GM19328 (cell line): ENCODE measurements around the gene MED10.
"Not testable (repeated sequence)": the region's sequence is repeated elsewhere in the genome, so short reads cannot be mapped to it uniquely, and the experiment has no call there.

Source experiments
- ATAC-seq: cut with Tn5 transposase; IDR thresholded peaks from one replicate; pipeline ENCODE4 v1.9.1; 2021; ENCODE audit warnings: mild to moderate bottlenecking, moderate library complexity; ENCODE audit not compliant: unreplicated experiment

MED10 gene

DNA sequence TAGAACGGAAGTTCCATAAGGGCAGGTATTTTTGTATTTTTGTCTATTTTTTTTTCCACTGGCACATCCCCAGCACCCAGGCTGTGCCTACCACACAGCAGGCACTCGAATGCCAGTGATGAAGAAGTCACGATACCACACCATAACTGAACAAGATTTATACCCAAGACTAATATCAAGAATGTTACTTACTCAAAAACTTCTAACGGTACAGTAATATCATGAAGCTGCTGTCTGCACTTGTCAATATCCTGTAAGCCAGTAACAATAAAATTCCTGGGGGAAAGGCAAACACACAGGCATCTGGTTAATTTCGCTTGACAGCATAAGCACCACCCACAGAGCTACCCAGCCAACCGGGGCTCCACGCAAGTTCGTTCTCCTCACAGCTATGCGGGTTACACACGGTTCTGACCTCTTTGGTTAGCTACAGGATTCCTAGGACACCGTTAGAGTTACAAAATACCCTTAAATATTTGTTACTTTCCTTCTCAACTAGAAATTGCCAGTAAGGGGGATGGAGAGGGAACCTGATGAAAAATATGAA, 1.3 kb downstream of the MED10 start:
- ATAC-seq = no peak

DNA sequence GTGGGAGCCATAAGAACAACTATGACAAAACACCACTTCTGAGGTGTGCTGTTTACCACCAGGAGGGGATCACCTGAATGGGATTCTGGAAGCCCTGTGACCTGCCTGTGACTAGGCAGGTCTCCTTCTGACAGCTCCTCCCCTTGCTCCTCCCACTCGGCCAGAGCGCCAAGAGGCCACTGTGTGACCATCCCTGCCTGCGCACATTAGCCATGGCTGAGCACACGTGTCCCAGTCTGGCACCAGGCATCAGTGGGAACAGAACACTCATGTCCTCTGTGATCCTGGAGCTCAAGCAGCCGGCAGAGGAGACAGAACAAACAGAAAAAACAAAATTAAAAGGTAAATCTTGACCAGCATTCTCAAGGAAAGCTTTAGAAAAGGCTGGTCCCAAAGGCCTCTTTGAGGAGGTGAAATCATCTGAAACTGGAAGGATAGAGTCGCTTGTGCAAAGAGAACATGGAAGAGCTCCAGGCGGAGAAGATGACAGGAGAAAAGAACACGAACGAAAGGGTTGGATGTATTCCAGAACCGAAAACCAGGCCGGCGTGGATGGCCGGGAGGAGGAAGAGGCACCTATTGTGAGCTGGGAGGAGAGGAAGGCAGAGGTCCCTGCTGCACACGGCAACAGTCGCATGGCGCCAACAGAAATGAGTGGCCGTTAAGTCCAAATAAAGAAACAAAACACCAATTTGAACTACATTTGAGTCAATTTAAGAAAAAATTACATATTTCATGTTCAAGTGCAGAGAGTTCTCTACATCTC, 5.1 kb downstream of the MED10 start:
- no peak for ATAC-seq

DNA sequence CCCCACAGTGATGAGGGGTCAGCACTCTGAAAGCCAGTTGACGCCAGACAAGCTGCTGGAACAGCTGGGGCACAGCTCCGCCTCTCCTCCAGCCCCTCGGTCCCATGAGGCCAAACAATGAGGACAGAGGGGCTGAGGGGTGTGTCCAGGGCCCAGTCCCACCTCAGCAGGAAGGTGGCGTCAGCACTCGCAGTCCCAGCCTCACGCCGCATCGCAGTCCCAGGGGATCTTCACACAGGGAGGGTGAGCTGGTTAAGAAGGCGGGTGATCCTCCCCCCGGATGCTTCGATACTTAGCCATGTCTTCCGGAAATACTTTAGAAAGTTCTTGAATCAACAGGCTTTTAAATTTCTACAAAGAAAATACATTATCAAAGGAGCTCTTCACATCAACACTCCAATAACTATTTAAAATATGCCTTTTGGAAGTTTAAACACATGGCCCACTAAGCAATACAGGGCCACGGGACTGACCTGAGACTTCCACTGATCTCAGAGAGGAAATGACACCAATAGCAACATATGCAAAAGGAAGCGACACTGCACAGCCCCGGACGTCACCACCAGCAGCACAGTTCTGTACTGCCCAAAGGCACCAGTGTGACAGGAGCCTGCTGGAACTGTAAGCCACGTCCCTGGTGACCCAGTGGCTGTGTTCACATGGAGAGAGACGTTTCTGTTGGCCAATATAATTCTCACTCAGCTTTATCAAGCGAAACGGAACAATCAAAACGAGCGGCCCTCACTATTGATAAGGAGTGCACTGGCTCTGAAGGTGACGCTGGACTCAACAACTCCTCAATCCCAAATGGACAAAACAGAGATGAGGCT, 5.9 kb downstream of the MED10 start:
- ATAC-seq = no peak

GRCh38 chr5:6371079-6371810, 7.1 kb downstream of the MED10 start:
- ATAC-seq = no peak

GRCh38 chr5:6370580-6370979, 7.8 kb downstream of the MED10 start:
- ATAC-seq = no peak

DNA sequence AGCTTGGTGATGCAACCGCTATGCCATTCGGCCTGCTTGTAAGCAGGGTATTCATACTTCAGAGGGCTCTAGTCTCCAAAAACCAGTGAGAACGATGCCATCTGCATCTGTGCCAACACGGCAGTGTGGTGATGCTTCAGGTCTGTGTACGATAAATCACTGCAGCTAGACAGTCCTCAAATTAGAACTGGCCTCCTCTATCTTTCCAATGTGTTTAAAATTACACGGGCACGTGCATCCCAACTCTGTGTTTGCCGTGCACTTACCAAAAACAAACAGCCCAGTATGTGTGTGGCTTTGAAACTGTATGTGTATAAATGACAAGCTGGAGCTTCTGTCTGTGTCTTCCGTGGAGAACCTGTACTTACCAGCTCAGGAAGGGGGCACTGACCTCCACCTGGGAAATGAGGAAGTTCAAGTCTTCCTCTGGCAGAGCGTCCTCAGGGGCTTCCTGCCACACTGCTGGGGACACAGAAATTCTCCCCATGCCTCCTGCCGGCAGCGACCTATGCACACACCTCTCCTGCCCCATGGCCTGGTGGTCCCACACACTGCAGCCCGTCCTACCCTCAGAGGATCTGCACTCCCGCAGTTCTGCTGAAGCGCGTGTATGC, 12.3 kb downstream of the MED10 start:
- ATAC-seq = no peak

DNA sequence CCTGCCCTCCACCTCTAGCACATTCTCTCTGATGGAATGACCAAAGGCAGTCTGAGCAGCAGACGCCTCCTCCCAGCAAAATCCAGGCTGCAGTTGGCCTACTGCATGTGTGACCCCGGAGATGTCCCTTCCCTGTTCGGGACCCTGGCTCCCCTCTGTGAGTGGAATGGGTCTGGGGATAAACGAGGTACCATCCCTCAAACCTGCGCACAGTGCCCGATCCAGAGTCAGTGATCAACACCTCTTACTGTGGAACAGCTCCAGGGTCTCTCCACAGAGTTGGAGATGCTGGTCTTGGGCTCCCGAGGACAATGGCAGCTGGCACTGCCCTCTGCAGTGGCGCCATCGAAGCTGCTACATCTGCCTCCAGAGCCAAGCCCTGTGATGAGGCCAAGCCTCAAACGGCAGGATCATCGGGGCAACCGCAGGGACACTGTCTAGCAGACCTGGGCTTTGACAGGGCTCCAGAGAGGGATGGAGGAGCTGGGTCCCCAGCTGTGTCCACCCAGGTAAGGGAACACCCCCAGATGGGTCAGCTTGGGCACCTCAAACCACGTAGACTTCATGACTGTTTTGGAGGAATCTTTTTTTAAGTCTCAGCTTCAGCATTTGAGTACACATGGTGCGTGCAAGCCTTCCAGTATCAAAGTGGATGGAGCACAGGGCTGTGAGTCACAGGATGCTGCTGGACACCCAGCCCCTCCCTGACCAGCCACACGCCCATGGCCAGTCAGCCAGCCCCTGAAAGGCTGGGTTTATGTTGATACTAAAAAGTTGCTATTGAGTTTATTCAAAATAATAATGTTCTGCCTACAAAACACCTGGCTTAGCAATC, 13.0 kb downstream of the MED10 start:
- no peak for ATAC-seq

- ATAC-seq = not testable (repeated sequence)
Measured at GRCh38 chr5:6363454-6364011, 14.8 kb downstream of the MED10 start.

DNA sequence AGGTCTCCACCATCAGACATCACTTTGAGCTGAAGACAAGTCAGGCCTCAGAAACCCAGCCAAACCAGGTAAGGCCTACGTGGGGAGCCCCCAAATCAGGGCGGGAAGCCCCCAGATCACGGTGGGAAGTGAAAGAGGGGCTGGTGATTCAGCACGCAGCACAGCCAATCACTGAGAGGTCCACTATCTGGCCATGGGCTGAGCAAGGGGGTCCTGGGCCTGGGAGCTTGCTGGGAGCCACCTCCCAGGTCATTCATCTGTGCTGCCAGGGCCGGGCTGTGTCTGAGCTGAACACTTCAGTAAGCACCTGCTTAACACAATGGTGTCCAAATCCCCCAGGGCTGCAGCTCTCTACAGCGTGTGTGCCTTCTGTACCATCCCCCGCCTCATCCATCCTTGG, 15.5 kb downstream of the MED10 start:
- ATAC-seq = no peak

GRCh38 chr5:6361101-6361500, 17.2 kb downstream of the MED10 start:
- ATAC-seq = no peak

DNA sequence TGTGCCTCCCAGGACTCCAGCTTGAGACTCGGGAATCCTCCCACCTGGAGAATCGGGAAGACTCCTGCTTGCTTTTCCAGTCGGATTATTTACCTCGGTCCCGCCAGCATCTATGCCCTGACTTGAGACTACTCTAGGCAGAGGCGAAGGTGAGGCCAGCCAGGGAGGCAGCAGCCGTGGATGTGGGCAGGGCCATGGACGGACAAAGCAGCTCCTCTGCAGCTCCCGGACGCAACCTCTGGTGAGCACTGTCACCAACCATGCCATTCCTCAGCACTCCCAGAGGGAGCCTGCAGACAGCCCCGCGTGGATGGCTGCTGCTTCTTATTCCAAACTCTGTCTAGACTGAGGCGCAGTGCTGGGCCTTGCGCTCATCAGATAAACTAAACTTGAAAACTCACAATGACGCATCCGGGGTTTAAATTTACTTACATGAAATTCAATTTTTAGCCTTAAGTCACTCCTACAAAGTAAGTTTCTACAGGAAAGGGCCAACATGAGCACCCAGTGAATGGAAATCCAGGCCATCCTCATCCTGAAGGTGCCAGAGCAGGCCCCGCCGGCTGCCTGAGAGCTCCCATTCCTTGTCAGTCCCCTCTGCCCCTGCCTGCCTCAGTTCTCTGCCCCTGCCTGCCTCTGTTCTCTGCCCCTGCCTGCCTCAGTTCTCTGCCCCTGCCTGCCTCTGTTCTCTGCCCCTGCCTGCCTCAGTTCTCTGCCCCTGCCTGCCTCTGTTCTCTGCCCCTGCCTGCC, 17.8 kb downstream of the MED10 start:
- ATAC-seq = no peak

GRCh38 chr5:6359555-6360322, 18.6 kb downstream of the MED10 start:
- ATAC-seq = no peak

- no peak for ATAC-seq
Measured at GRCh38 chr5:6358434-6358820, 19.9 kb downstream of the MED10 start.

DNA sequence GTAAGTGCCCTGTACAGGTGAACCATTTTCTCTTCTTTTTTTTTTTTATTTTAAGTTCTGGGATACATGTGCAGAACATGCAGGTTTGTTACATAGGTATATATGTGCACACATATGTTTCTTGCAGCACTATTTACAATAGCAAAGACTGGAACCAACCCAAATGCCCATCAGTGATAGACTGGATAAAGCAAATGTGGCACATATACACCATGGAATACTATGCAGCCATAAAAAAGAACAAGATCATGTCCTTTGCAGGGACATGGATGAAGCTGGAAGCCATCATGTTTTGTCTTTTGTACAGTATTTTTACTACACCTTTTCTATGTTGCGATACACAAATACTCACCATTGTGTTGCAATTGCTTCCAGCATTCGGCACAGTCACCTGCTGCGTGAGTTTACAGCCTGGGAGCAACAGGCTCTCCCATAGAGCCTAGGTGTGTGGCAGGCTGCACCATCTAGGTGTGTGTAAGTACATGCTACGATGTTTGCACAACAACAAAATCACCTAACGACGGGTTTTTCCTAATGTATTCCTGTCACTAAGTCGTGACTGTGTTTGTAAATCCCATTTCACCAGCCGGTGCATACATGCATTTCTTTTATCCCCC, 20.4 kb downstream of the MED10 start:
- not testable (repeated sequence) for ATAC-seq

GRCh38 chr5:6356578-6357164, 21.7 kb downstream of the MED10 start:
- no peak for ATAC-seq

DNA sequence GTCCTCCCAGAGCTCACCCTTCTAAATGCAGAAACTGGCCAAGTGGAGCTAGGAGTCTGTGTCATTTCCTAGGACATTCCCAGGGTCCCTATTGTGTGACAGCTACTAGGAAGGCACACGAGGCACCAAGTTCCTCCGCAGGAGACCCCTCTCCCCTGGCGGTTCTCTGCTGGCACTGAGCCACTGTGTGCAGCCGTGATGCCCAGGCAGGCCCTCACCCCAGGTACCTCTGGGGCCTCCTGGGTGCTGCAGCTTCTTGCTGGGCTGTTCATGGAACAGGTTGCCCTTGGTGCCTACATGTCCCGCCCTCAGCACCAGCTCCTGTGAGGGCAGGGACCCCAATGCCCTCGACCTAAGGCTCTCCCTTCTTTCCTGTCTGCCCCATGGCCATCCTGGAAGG, 23.1 kb downstream of the MED10 start:
- ATAC-seq = no peak

- ATAC-seq = no peak
Measured at GRCh38 chr5:6354848-6355247, 23.5 kb downstream of the MED10 start.
